Measurements from ENCODE around the gene LCORL. TPM values are rescaled to one million over a fixed set of nuclear protein-coding genes. Genes with fewer than 3 reads are reported as not detected.
"Not testable (repeated sequence)": the region's sequence is repeated elsewhere in the genome, so short reads cannot be mapped to it uniquely, and the experiment has no call there.

LCORL gene
- total RNA-seq, 3 donors from 2014 or later: 17.6 to 21.9 (median 19.0) TPM

DNA sequence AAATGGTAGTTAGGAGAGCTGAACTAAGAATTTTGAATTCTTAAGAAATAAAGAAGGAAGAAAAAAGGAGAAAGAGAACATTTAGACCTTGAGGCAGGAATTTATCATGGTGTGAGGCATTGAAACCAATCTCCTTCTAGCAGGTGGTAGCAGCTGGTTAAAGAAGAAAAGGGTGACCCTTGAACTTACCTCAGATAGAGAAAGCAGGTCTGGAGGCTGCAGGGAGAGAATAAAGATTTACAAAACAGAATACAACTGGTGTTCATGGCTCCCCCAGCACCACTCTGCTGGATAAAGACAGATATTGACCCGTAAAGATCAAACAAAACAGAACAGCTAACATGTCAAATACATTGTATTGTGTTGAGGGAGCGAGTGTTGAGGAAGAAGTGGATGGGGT is 154.7 kb downstream of the LCORL start:
- Histone ChIP-seq H3K4me1 (ENCODE audit: low read depth) (no peaks in the 10 kb centered on the region), H3K9me3 (peaks cover 2% of the 10 kb centered on the region), H3K36me3 (ENCODE audit: low read depth) (no peaks in the 10 kb centered on the region), H3K4me3 (no peak overlapping the region)
- intact Hi-C loops (cut with DNase I, micrococcal nuclease): no loop called here
- TF ChIP-seq, protein P1, sequence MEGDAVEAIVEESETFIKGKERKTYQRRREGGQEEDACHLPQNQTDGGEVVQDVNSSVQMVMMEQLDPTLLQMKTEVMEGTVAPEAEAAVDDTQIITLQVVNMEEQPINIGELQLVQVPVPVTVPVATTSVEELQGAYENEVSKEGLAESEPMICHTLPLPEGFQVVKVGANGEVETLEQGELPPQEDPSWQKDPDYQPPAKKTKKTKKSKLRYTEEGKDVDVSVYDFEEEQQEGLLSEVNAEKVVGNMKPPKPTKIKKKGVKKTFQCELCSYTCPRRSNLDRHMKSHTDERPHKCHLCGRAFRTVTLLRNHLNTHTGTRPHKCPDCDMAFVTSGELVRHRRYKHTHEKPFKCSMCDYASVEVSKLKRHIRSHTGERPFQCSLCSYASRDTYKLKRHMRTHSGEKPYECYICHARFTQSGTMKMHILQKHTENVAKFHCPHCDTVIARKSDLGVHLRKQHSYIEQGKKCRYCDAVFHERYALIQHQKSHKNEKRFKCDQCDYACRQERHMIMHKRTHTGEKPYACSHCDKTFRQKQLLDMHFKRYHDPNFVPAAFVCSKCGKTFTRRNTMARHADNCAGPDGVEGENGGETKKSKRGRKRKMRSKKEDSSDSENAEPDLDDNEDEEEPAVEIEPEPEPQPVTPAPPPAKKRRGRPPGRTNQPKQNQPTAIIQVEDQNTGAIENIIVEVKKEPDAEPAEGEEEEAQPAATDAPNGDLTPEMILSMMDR (IDR thresholded peaks at IDR 0.05): no peak
- ATAC-seq (no peak), DNase-seq (no peak)

DNA sequence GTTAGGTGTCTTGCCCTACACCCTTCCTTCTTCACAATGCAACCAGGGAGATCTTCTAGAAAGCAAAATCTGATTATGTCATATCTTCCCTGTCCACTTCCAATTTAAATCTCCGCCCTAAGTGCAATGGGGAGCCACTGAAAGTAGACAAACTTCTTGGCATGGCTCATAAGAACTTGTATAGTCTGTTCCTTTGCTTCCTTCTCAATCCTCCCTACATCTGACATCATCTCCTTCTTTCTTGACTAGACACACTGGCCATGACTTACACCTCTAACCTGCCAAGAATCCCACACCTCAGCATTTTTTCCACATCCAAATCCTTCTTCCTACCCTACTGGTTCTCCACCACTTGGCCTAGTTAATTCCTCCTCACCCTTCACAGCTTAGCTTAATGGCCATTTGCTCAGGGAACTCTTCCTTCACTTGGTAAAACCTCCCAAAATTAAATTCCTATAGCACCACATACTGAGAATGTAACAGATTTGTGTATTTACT is 155.6 kb downstream of the LCORL start:
- H3K4me1 ChIP-seq (ENCODE audit: low read depth): no peaks in the 10 kb centered on the region
- TF ChIP-seq, protein P1 (IDR thresholded peaks at IDR 0.05): no peak
- H3K36me3 ChIP-seq (ENCODE audit: low read depth): no peaks in the 10 kb centered on the region
- no peak for DNase-seq
- H3K4me3 ChIP-seq: no peak overlapping the region
- intact Hi-C loops (cut with DNase I, micrococcal nuclease): no loop called here
- no peak for ATAC-seq
- peaks cover 2% of the 10 kb centered on the region for H3K9me3 ChIP-seq

DNA sequence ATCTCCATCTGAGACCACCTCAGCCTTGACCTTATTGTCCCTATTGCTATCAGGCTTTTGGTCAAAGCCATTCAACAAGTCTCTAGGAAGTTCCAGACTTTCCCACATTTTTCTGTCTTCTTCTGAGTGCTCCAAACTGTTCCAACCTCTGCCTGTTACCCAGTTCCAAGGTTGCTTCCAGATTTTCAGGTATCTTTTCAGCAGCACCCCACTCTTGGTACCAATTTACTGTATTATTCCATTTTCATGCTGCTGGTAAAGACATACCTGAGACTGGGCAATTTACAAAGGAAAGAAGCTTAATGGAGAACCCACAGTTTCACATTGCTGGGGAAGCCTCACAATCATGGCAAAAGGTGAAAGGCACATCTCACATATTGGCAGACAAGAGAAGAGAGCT is 159.6 kb downstream of the LCORL start:
- H3K4me3 ChIP-seq; H3K9me3 ChIP-seq; DNase-seq; H3K36me3 ChIP-seq (ENCODE audit: low read depth); ATAC-seq; intact Hi-C loops (cut with DNase I, micrococcal nuclease); H3K4me1 ChIP-seq (ENCODE audit: low read depth): not testable (repeated sequence)

GRCh38 chr4:17859793-17860406 is 161.7 kb downstream of the LCORL start:
- ATAC-seq (no peak), DNase-seq (no peak)
- intact Hi-C loops (cut with DNase I, micrococcal nuclease): no loop called here
- Histone ChIP-seq H3K4me3 (no peak overlapping the region), H3K36me3 (ENCODE audit: low read depth) (no peaks in the 10 kb centered on the region), H3K9me3 (peaks cover 2% of the 10 kb centered on the region), H3K4me1 (ENCODE audit: low read depth) (no peaks in the 10 kb centered on the region)
- TF ChIP-seq, protein P1 (IDR thresholded peaks at IDR 0.05): no peak

DNA sequence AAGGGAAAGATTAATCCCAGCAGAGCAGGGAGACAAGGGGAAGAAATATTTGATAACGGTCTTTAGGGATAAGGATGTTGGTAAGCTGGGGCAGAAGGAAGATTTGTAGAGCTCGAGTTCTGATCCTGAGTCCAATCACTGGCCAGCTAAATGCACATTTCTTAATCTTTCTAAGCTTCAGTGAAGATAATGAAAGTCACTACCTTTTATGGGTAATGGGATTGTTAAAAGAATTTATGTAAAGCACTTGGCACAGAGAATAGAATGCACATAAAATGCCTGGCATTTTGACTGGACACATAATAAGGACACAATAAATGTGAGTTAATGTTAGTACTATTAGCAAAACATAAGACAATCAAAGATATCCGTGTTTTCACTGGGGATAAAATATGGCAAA is 167.5 kb downstream of the LCORL start:
- Histone ChIP-seq H3K36me3 (ENCODE audit: low read depth) (no peaks in the 10 kb centered on the region), H3K9me3 (no peaks in the 10 kb centered on the region), H3K4me3 (no peak overlapping the region), H3K4me1 (ENCODE audit: low read depth) (no peaks in the 10 kb centered on the region)
- no peak for DNase-seq
- TF ChIP-seq, protein P1 (IDR thresholded peaks at IDR 0.05): no peak
- intact Hi-C loops (cut with DNase I, micrococcal nuclease): no loop called here
- ATAC-seq: no peak

- no peak for DNase-seq
- Histone ChIP-seq H3K4me3 (no peak overlapping the region), H3K9me3 (no peaks in the 10 kb centered on the region), H3K4me1 (ENCODE audit: low read depth) (no peaks in the 10 kb centered on the region), H3K36me3 (ENCODE audit: low read depth) (no peaks in the 10 kb centered on the region)
- ATAC-seq: no peak
- TF ChIP-seq, protein P1 (IDR thresholded peaks at IDR 0.05): no peak
- intact Hi-C loops (cut with DNase I, micrococcal nuclease): no loop called here
Observed at GRCh38 chr4:17851959-17852358, 169.6 kb downstream of the LCORL start.

- DNase-seq; H3K4me3 ChIP-seq; ATAC-seq; H3K9me3 ChIP-seq; H3K36me3 ChIP-seq (ENCODE audit: low read depth); intact Hi-C loops (cut with DNase I, micrococcal nuclease); H3K4me1 ChIP-seq (ENCODE audit: low read depth): not testable (repeated sequence)
Observed at GRCh38 chr4:17850295-17850694, 171.3 kb downstream of the LCORL start.

All from mucosa of descending colon (tissue), 3 donors.